Stimulated activated CD4-positive, alpha-beta T cell treated with anti-CD3 and anti-CD28 coated beads, Interleukin-12 subunit alpha, Interleukin-12 subunit beta, amount 100 ng/mL, for 48 hours (primary cell): ENCODE results near the gene RHEX.
"Not testable (repeated sequence)": the region's sequence is repeated elsewhere in the genome, so short reads cannot be mapped to it uniquely, and the experiment has no call there.

Source experiments
- DNase-seq, 3 donors: peaks; one replicate each; pipeline ENCODE4 v3.0.0-alpha.2; 2020; ENCODE audit warnings: low read depth in 2 of 3, low spot score in 1 of 3

RHEX gene

DNA sequence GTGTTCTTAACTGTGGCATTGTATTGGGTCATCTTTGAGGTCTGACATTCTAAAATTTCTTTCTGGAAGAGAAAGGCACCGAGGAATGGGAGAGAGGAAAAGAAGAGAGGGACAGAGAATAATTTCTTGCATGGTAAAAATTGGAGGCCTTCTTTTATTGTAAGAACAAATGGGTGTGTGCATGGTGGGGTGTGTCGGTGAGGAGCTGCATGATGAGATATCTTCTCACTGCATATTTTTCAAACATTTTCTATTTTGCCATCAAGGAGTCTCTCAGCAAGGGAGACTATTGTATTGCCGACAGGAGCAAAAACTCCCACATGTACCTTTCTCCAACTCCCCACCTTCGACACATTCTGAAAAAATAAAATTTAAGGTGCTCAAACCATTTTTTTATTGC is 22.8 kb upstream of the RHEX start:
- DNase-seq, result no peak

DNA sequence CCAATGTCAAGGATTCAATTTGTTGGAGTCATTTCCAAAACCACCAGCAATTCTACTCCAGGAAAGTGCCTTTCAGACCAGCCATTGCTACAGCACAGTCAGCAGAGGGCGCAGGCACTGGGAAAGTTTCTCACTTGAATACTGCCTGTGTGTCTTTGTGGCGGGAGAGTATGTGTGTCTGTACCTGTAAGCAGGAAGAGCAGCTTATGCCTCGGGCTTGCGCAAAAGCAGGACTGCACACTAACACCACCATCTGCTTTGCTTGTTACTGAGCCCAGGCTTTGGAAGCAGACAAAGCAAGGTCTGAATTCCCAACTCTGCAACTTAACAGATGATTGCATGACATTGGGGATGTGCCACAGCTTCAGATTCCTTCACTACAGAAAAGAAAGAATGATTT is 22.3 kb upstream of the RHEX start:
- peak; percentile 47 to 63 (median 55) for DNase-seq

DNA sequence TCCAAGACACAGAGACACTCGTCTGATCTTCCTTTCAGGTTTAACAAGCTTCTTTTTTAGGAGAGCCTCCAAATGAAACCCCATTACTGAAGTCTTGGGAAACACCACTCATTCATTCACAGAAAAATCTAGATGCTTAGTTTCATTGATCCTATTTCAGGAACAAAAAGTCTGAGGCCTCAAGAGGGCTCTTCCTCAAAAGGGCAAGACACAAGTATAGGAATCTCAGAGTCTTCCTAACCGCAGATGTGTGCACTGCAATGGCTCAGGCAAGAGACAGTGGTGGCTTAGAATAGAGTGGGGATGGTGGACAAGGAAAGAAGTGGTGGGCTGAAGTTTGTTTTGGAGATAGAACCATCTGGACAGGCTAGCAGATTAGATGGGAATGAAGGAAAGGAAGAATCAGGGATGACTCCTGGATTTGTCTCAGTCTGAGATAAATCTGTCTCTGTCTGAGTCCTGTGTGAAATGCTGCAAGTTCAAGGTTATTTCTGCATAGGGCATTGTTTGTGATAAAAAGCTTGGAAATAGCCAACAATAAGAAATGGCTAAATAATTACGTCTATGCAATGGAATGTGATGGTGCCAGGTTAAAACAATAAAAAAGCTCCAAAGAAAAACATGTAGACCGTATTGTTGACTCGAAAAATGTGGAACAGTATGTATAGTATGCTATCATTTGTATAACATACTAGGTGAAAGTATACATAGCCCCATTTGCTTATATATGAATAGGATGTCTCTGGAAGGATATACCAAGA is 20.4 kb upstream of the RHEX start:
- no peak for DNase-seq

DNA sequence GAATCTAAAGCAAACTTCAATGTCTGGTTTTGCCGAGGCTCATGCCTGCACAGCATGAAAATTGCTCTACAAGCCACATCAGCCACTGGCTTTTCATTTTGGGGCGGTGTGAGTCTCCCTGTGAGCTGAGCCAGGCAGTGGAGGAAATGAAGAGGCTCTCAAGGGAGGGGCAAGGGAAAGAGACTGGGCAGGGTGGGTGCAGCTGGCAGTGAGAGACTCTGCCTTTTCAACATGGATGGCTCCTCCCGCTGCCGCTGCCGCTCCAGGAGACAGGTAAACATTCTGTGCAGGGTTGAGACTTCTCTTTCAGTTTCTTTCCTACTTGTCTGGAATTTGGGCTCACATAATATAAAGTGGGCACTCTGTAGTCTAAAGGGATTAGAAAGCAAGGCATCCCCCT is 17.9 kb upstream of the RHEX start:
- no peak for DNase-seq

DNA sequence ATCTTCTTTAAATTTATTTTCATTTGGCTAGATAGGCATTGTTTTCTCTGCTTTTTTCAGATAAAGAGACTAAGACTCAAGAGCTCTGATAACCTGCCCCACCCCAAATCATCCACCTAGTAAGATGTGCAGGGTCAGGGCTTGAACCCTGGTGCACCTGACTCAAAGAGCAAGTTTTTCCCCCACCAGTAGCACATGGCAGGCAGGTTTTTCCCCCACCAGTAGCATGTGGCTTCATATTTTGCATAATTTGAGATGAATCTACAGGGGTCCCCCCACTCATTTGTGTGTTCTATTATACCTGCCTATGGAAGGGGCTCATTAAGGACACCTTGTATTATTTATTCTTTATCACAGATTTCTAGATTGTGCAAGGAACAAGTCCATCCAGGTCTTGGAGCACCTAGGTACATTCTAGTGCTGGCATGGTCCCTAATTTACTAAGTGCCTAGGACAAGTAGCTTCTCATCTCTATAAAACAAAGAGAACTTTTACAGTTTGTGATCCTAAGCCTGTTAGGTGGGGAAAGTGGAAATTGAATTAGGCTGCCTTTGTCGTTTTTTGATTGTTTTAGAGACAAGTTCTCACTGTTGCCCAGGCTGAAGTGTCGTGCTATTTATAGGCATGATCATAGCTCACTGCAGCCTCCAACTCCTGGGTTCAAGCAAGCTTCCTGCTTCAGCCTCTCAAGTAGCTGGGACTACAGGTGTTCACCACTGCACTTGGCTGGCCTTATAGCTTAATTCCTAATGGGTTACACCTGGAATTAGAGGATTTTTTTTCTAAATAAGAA is 16.1 kb upstream of the RHEX start:
- DNase-seq, result no peak

DNA sequence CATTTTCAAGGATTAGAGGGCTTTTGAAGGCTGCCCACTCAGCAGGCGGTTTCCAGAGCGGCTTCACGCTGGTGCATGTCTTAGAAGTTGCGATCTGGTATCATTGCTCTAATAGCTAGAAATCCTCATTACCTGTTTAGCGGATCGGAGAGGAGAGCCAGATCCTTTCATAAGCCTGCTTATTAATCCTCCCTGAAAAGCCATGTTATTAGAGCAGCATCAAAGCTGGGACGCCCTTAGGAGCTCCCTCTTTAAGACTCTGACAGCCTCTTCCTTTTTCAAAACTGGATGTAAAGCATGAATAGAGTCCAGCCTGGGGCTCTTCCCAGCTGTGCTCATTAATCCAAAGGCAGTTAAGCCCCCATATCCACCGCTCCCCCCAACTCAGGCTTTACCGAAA is 15.4 kb upstream of the RHEX start:
- DNase-seq, result no peak

DNA sequence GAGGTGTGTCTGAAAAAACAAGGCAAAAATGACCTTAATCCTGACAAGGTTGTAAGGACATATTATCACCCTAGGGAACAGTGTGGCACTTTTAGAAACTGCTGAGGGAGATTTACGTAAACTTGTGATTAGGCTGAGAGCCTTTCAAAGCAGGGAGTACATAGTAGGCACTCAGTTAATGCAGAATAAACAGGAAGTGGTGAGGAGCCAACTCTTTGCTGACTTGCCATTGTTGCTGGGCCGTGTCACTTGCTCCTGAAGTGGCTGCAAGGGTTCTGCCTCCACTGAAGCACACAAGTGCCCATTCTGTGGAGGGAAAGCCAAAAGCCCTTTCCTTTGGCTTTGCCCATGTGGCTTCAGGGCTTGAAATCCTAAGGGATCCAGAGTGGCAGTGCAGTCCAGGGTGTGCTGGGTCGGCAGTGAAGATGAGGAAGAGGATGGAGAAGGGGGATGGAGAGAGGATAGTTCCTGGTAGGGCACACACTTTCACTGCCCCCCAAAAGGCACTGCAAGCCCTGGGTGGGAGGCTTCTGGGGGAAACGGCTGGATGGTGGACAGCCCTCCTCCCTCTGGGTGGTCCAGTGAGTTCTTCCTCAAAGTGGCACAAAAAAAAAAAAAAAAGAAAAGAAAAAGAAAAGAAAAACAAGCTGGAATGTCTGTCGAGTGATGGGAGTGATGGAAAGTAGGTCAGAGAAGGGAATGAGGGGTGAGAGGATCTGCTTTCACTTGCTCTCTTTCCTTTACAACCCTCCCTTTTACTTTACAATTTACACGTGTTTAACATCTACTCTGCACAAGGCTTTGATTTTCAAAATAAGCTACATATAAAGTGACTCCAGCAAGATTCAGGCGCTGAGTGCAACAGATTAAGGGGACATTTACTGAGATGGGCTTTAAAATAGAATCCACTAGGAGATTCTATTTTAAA is 13.7 kb upstream of the RHEX start:
- no peak for DNase-seq

DNA sequence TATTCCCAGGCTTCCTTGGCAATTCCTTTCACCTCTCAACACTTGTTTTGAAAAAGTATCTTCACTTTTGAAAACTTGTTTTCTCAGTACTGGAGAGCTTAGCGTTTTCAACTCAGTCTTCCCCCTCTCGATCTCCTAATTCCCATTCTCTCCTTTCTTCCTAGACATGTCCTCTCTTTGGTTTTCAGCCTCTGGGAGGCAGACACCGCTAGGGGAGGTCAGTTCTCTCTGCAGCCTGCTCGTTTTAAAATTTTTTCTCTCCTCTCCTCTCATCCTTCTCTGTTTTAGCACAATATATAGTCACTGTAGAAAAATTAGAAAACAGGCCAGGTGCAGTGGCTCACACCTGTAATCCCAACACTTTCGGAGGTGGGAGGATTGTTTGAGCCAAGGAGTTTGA is 12.6 kb upstream of the RHEX start:
- no peak for DNase-seq

DNA sequence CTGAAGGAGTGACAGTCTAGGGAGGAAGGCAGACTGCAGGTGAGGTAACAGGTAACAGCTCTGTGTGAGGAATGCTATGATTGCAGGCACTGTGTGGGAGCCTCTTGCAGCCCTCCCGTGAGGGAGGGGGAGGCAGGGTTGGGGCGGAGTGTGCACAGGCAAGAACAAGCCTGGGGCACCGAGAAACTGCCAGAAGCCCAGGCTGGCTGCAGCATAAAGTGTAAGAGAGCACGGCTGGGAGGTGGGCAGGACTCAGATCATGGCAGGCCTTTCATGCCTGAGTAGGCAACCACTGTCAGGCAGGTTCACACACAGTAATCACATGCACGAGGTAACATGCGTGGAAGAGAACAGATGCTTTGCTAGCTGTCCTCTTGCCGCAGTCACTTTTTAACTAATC is 11.3 kb upstream of the RHEX start:
- DNase-seq, result no peak

DNA sequence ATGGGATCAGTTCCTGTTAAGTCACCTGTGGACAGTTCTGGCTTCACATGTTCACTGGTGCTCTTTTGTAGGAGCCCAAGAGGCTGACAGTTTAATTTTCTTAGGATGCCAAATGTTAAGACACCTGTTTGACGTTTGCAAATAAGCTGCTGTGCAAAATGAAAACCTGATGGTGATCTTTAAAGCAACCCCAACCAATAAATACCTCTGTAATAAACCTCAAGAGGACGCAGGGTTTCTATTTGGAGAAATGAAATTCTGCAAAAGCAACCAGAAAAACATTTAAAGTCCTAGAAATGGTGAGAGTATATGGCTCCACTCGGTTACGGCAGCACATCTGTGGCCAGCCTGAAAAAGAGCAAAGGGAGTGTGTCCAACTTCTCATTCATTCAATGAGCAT is 5.7 kb upstream of the RHEX start:
- DNase-seq, result no peak

DNA sequence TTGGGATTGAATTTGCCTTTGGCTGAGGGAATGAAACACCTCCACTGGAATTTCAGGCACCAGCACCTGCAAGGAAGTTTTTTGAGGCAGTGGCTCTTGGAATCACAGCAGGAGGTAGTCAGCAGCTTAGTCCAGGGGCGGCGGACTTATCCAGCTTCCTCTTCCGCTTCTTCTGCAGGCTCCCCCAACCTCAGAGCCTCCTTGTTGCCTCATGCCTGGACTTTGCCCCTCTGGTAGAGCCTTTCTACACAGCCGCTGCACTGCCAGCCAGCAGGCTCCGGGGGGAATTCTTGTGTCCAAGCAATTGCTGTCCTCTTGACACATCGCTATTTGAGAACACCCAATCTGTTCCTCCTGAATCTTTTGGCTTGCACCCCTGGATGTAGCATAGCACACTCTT is 4.4 kb upstream of the RHEX start:
- no peak for DNase-seq

DNA sequence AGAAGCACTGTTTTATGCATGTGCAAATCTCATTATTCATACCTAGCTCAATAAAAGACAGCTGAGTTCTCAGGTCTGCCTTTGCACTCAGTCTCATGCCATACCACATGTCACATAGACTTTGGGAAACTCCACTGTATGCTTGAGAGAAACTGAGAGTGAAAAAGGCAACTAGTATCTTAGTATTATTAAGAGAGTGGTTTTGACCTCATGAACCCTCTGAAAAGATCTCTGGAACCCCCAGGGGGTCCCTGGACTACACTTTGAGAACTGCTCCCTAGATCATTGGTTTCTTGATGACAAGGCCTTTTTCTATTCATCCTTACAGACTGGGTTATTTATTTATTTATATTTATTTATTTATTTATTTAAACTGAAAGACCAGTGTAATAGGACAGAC is 3.7 kb upstream of the RHEX start:
- DNase-seq, result no peak

DNA sequence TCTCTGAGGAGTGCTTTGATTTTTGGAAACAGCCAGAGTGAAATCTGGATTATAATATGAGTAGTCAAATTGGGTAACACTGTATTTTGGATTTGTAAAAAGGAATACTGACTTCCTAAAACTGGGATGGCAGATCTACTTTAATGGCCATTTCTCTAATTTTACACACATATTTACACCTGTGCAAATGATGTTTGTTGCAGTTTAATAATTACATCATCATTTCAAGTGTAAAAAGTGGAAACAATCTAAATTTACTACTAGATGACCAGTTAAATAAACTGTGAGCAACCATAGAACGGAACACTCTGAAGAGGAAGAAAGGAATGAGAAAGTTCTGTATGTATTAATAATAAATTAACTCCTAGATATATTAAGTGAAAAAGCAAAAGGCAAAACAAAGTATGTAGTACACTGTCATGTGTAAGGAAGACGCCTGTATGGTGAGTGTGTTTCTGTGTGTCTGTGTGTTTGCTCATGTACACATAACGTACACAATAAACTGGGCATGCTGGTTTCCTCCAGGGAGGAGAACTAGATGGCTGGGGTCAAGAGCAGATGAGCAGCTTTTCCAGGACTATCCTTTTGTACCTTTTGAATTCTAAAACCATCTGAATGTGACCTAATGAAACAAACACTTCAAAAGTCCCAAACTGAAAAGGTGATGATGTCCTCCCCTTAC is 2.9 kb upstream of the RHEX start:
- no peak for DNase-seq

DNA sequence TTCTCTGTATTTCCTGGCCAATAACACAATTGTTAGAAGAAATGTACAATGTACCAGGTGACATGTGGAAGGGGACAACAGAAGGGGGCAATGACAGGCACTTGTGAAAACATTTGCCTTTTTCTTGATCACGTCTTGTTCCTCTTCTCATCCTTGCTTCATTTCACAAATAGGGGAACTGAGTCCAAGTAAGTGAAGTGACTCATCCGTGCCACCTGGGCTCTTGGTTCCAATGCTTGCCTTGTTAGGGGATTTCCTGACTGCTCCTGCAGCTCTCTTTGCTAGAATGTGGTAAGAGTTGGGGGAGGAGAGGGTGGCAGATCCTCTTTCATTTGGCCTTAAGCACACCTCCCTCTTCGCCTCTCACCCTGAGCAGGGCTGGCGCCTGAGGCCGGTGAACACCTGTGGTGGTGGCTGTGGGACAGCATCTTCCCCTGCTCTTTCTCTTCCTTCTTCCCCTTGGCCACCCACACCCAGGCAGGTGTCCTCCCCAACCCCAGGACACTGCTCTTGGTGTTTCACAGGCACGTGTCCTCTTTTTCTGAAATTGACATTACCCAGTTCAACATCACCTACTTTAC is 2.2 kb upstream of the RHEX start:
- peak; percentile 21 to 47 (median 45) for DNase-seq

DNA sequence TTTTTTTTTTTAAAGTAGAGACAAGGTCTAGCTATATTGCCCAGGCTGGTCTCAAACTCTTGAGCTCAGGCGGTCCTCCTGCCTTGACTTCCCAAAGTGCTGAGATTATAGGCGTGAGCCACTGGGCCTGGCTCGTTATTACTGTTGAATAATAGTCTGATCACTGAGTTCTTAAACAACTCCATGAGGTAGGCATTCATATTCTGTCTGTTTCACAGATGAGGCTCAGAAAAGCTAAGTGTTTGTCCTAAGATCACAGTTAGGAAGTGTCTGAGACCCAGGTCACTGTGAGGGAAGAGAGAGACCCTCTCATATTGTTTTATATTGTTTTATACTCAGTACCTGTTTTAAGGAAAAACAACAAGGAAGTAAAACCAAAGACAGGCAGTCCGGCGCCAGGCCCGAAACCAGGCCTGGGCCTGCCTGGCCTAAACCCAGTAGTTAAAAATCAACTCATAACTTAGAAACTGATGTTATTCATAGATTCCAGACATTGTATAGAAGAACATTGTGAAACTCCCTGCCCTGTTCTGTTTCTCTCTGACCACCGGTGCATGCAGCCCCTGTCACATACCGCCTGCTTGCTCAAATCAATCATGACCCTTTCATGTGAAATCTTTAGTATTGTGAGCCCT is 625 bp upstream of the RHEX start:
- DNase-seq, result not testable (repeated sequence)

DNA sequence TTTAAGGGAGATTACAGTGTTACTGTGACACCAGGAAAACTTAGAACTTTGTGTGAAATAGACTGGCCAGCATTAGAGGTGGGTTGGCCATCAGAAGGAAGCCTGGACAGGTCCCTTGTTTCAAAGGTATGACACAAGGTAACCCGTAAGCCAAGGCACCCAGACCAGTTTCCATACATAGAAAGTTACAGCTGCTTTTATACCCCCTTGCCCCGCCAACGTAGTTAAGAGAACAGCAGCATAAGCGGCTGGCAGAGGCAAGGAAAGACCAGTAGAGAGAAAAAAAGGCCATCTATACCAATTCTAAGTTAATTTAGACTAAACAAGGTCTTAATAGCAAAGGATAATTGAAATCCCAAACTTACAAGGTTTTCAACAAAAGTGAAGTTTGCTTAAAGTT is 643 bp downstream of the RHEX start:
- not testable (repeated sequence) for DNase-seq

DNA sequence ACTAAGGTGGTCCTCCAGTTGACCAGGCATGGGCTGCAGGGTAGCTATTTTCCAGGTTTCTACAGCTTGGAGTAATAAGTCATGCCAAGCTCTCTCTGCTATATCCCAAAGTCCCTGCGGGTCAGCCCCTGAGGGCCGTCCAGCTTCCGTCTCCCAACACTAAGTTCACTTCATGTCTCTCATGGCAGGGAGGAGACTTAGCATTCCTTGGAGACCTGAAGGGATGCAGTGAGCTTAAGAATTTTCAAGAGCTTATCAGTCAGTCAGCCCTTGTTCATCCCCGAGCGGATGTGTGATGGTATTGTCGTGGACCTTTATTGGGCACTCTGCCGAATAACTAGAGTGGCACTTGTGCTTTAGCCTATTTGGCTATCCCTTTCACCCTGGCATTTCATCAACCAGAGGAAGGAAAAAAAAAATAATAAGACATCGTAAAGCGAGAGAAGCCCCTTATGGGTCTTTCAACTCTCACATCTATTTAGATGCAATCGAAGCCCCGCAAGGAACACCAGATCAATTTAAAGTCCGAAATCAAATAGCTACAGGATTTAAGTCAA is 2.2 kb downstream of the RHEX start:
- DNase-seq, result not testable (repeated sequence)

DNA sequence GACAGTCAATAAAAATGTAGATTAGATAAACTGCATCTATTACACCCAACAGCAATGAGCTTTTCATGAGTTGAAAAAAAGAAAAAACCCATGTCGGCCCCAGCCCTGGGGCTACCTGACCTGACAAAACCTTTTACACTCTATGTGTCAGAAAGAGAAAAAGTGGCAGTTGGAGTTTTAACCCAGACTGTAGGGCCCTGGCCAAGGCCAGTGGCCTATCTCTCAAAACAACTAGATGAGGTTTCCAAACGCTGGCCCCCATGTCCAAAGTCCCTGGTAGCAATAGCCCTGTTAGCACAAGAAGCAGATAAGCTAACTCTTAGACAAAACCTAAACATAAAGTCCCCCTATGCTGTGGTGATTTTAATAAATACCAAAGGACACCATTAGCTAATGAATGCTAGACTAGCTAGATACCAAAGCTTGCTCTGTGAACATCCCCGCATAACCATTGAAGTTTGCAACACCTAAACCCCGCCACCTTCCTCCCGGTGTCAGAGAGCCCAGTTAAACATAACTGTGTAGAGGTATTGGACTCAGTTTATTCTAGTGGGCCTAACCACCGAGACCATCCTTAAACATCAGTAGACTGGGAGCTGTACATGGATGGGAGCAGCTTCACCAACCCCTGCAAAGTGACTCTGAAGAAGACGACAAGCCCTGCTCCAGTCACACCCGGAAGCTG is 2.8 kb downstream of the RHEX start:
- not testable (repeated sequence) for DNase-seq

DNA sequence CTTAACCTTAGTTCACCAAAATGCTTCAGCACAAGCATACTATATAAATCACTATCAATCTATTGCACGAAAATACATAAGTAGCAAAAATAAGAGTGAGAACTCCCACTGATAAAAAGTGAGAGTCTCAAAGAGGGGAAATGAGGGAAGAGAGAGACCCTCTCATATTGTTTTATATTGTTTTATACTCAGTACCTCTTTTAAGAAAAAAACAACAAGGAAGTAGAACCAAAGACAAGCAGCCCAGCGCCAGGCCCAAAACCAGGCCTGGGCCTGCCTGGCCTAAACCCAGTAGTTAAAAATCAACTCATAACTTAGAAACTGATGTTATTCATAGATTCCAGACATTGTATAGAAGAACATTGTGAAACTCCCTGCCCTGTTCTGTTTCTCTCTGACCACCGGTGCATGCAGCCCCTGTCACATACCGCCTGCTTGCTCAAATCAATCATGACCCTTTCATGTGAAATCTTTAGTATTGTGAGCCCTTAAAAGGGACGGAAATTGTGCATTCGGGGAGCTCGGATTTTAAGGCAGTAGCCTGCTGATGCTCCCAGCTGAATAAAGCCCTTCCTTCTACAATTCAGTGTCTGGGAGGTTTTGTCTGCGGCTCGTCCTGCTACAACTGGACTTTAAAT is 5.4 kb downstream of the RHEX start:
- DNase-seq, result not testable (repeated sequence)
